GM18499 (cell line): ENCODE measurements around the gene ACAD10.
"Not testable (repeated sequence)": the region's sequence is repeated elsewhere in the genome, so short reads cannot be mapped to it uniquely, and the experiment has no call there.

ENCODE experiments used
- ATAC-seq: cut with Tn5 transposase; IDR thresholded peaks from one replicate; pipeline ENCODE4 v1.9.1; 2021; ENCODE audit warnings: moderate number of reproducible peaks; ENCODE audit not compliant: insufficient read depth, unreplicated experiment

The ACAD10 gene

GRCh38 chr12:111748151-111748672, 62.4 kb downstream of the ACAD10 start:
- no peak for ATAC-seq

GRCh38 chr12:111748867-111749266, 63.0 kb downstream of the ACAD10 start:
- ATAC-seq, result no peak

- no peak for ATAC-seq
Measured at GRCh38 chr12:111749391-111749790, 63.5 kb downstream of the ACAD10 start.

- ATAC-seq, result no peak
Measured at GRCh38 chr12:111753144-111753881, 67.5 kb downstream of the ACAD10 start.

- ATAC-seq, result no peak
Measured at GRCh38 chr12:111754671-111755070, 68.8 kb downstream of the ACAD10 start.

- ATAC-seq, result no peak
Measured at GRCh38 chr12:111756196-111756595, 70.3 kb downstream of the ACAD10 start.

- no peak for ATAC-seq
Measured at GRCh38 chr12:111756681-111757080, 70.8 kb downstream of the ACAD10 start.

- no peak for ATAC-seq
Measured at GRCh38 chr12:111757361-111758119, 71.7 kb downstream of the ACAD10 start.

GRCh38 chr12:111758120-111758561, 72.3 kb downstream of the ACAD10 start:
- no peak for ATAC-seq

- ATAC-seq, result no peak
Measured at GRCh38 chr12:111759271-111759670, 73.4 kb downstream of the ACAD10 start.

- ATAC-seq, result no peak
Measured at GRCh38 chr12:111759991-111760390, 74.1 kb downstream of the ACAD10 start.

- no peak for ATAC-seq
Measured at GRCh38 chr12:111761099-111761498, 75.2 kb downstream of the ACAD10 start.

- no peak for ATAC-seq
Measured at GRCh38 chr12:111761706-111762105, 75.9 kb downstream of the ACAD10 start.

- ATAC-seq, result not testable (repeated sequence)
Measured at GRCh38 chr12:111763552-111763951, 77.7 kb downstream of the ACAD10 start.

- no peak for ATAC-seq
Measured at GRCh38 chr12:111764120-111764821, 78.4 kb downstream of the ACAD10 start.

GRCh38 chr12:111766608-111767361, 80.9 kb downstream of the ACAD10 start, which contains the start of gene ALDH2:
Gene ALDH2 (plus strand): TSS chr12:111766933. CDS start chr12:111766983, 50 bp downstream.
- no peak for ATAC-seq

- ATAC-seq, result no peak
Measured at GRCh38 chr12:111767362-111768158, 81.7 kb downstream of the ACAD10 start.

- ATAC-seq, result no peak
Measured at GRCh38 chr12:111768159-111768895, 82.5 kb downstream of the ACAD10 start.
